Smooth muscle cell (in vitro differentiated cells): ENCODE data around the gene ABI3. TPM values are rescaled to one million over a fixed set of nuclear protein-coding genes. Genes with fewer than 3 reads are reported as not detected.

Source experiments
- DNase-seq: peaks from one replicate; lab custom pipeline; 2025; ENCODE audit not compliant: unreplicated experiment; lab: John Stamatoyannopoulos, UW
- H2AFZ ChIP-seq: fragments of 200-600 bp; sonication (generic); 2 replicates; pipeline ENCODE4 v1.6.0; 2016; ENCODE audit warnings: antibody characterized with exemption, low read depth, mild to moderate bottlenecking
- H3F3A ChIP-seq: fragments of 200-600 bp; sonication (generic); 2 replicates; pipeline ENCODE4 v1.6.0; 2017; ENCODE audit warnings: antibody characterized with exemption, low read depth
- H3K27ac ChIP-seq: fragments of 200-600 bp; sonication (generic); 2 replicates; pipeline ENCODE4 v1.5.1; 2016; ENCODE audit warnings: low read depth, mild to moderate bottlenecking
- H3K27me3 ChIP-seq: fragments of 200-600 bp; sonication (generic); 2 replicates; pipeline ENCODE4 v1.6.1; 2016; ENCODE audit warnings: low read depth, mild to moderate bottlenecking
- H3K36me3 ChIP-seq: fragments of 200-600 bp; sonication (generic); 2 replicates; pipeline ENCODE4 v1.5.1; 2016; ENCODE audit warnings: low read depth
- H3K4me1 ChIP-seq: fragments of 200-600 bp; sonication (generic); 2 replicates; pipeline ENCODE4 v1.5.1; 2016; ENCODE audit warnings: low read depth
- H3K4me2 ChIP-seq: fragments of 200-600 bp; sonication (generic); 2 replicates; pipeline ENCODE4 v1.6.0; 2016; ENCODE audit warnings: mild to moderate bottlenecking
- H3K4me3 ChIP-seq: fragments of 200-600 bp; sonication (generic); 2 replicates; pipeline ENCODE4 v1.5.1; 2016; ENCODE audit warnings: mild to moderate bottlenecking
- H3K79me2 ChIP-seq: fragments of 200-600 bp; sonication (generic); 2 replicates; pipeline ENCODE4 v1.6.0; 2016; ENCODE audit warnings: low read depth, mild to moderate bottlenecking
- H3K9ac ChIP-seq: fragments of 200-600 bp; sonication (generic); 2 replicates; pipeline ENCODE4 v1.6.0; 2016; ENCODE audit warnings: low read depth
- H3K9me3 ChIP-seq: fragments of 200-600 bp; sonication (generic); replicated peaks from 2 replicates; pipeline ENCODE4 v1.5.1; 2016; ENCODE audit warnings: low read depth
- H4K20me1 ChIP-seq: fragments of 200-600 bp; sonication (generic); 2 replicates; pipeline ENCODE4 v1.6.0; 2016; ENCODE audit warnings: low read depth
- CTCF ChIP-seq: fragments of 200-600 bp; sonication (generic); IDR thresholded peaks from 2 replicates; pipeline ENCODE4 v1.5.1; 2017; ENCODE audit warnings: borderline replicate concordance, mild to moderate bottlenecking, antibody characterized with exemption; ENCODE audit not compliant: insufficient read depth, poor library complexity, severe bottlenecking
- WGBS: methylation state at CpG from one replicate; pipeline ENCODE4 v1.1.7; 2016; ENCODE audit warnings: low lambda C conversion rate; 5-methylcytosine and 5-hydroxymethylcytosine counted together
- polyA plus RNA-seq: library from polyadenylated mRNA; unstranded; fragments of >200 nt; fragmentation: Nextera tagmentation; extraction: Ambion mirVana; gene quantifications from 2 replicates; pipeline ENCODE4 v1.2.1, GENCODE V29; 2016
- total RNA-seq: library from RNA; depleted of rRNA; stranded (reverse); fragments of >200 nt; gene quantifications from 2 replicates; pipeline ENCODE4 v1.2.3, GENCODE V29; 2014

Gene ABI3
- total and polyA plus RNA-seq, 2 experiments from 2014 or later: 1.7 to 1.9 TPM

- 6% methylated on average over 50 of the region's 58 CpGs for WGBS
- H3K79me2 ChIP-seq: no peaks in the 10 kb centered on the region
- H3K4me1 ChIP-seq: no peaks in the 10 kb centered on the region
- peaks cover 6% of the 10 kb centered on the region for H3K27me3 ChIP-seq
- no peaks in the 10 kb centered on the region for H3F3A ChIP-seq
- no peak within 1 kb of the TSS for H3K27ac ChIP-seq
- peak within 1 kb of the TSS; percentile 90 for H3K4me2 ChIP-seq
- H2AFZ ChIP-seq: peak within 1 kb of the TSS; percentile 91
- peak within 1 kb of the TSS; percentile 43 for H3K9ac ChIP-seq
- TF ChIP-seq CTCF: no peak
- H3K36me3 ChIP-seq: no peaks in the 10 kb centered on the region
- H3K9me3 ChIP-seq: no peaks in the 10 kb centered on the region
- H3K4me3 ChIP-seq: peak within 1 kb of the TSS; percentile 66
- no peaks in the 10 kb centered on the region for H4K20me1 ChIP-seq
- DNase-seq: peak; percentile 60
Measured at GRCh38 chr17:49230636-49231562, 20.4 kb downstream of the ABI3 start, which contains the start of gene PHOSPHO1. Gene PHOSPHO1 (minus strand): TSS chr17:49230787. CDS start chr17:49226691, 4,096 bp downstream.

GRCh38 chr17:49231563-49231894 is 21.0 kb downstream of the ABI3 start:
- peak overlapping the region; percentile 90 for H3K4me2 ChIP-seq
- no peak for TF ChIP-seq CTCF

GRCh38 chr17:49234509-49235080 is 24.1 kb downstream of the ABI3 start:
- DNase-seq: no peak
- Histone ChIP-seq H3K9ac (no peak overlapping the region), H3K4me1 (no peaks in the 10 kb centered on the region), H3K79me2 (no peaks in the 10 kb centered on the region), H3F3A (no peaks in the 10 kb centered on the region), H3K9me3 (no peaks in the 10 kb centered on the region), H3K4me3 (no peak overlapping the region), H3K4me2 (no peak overlapping the region), H3K27ac (no peak overlapping the region), H3K27me3 (no peaks in the 10 kb centered on the region), H4K20me1 (no peaks in the 10 kb centered on the region), H2AFZ (no peak overlapping the region), H3K36me3 (no peaks in the 10 kb centered on the region)
- WGBS: 94% methylated on average over 5 of the region's 5 CpGs
- no peak for TF ChIP-seq CTCF

More at GRCh38 chr17:49231563-49231894, 21.0 kb downstream of the ABI3 start:
- Histone ChIP-seq H4K20me1 (no peaks in the 10 kb centered on the region), H3K4me3 (peak overlapping the region; percentile 66), H3K9me3 (no peaks in the 10 kb centered on the region), H3K9ac (no peak overlapping the region), H3K36me3 (no peaks in the 10 kb centered on the region), H3K27ac (no peak overlapping the region), H3K79me2 (no peaks in the 10 kb centered on the region), H3K4me1 (no peaks in the 10 kb centered on the region), H3F3A (no peaks in the 10 kb centered on the region), H2AFZ (peak overlapping the region; percentile 91), H3K27me3 (peaks cover under 1% of the 10 kb centered on the region)
- WGBS: 79% methylated on average over 7 of the region's 7 CpGs
- DNase-seq: no peak
